Lower leg skin (tissue), 3 donors: Measurements from ENCODE around the gene SPTB.

Source experiments
- CTCF ChIP-seq, 3 donors: fragments of 450-650 bp; IDR thresholded peaks; one replicate each; pipeline ENCODE4 v1.5.1; 2016; ENCODE audit warnings: antibody characterized with exemption in 3 of 3, mild to moderate bottlenecking in 3 of 3, moderate library complexity in 2 of 3
- POLR2A ChIP-seq, 2 donors: fragments of 450-650 bp; IDR thresholded peaks; one replicate each; pipeline ENCODE4 v1.6.1; 2016 to 2017; ENCODE audit warnings: antibody characterized with exemption in 2 of 2, mild to moderate bottlenecking in 1 of 2, moderate library complexity in 1 of 2

- TF ChIP-seq POLR2A (IDR thresholded peaks at IDR 0.05) = no peak
- no peak for TF ChIP-seq CTCF (IDR thresholded peaks at IDR 0.05)
Measured at GRCh38 chr14:64706119-64706592, 173.6 kb downstream of the SPTB start.
